ENCODE data around the gene KLHL4. TPM values are rescaled to one million over a fixed set of nuclear protein-coding genes. Genes with fewer than 3 reads are reported as not detected.

KLHL4 gene
- total RNA-seq, 1 donor = 0.86 TPM

DNA sequence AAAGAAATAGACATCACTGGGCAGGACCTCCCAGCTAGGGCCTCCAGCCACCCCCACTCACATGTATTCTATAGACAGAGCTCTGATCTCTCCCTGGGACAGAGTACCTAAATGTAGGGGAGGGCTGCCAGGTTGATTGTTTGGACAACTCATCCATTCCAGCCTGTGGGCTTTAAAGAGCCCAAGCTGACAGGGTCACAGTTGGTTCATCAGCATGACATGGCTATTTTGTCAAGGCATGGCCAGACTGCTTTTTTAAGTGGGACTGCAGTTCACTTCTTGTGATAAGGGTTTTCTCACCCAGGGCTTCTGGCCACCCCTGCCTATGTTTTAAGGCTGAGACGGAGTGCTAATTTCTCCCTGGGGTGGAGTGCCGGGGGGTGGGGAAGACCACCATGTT is 63.3 kb downstream of the KLHL4 start:
- TF ChIP-seq, protein P1, sequence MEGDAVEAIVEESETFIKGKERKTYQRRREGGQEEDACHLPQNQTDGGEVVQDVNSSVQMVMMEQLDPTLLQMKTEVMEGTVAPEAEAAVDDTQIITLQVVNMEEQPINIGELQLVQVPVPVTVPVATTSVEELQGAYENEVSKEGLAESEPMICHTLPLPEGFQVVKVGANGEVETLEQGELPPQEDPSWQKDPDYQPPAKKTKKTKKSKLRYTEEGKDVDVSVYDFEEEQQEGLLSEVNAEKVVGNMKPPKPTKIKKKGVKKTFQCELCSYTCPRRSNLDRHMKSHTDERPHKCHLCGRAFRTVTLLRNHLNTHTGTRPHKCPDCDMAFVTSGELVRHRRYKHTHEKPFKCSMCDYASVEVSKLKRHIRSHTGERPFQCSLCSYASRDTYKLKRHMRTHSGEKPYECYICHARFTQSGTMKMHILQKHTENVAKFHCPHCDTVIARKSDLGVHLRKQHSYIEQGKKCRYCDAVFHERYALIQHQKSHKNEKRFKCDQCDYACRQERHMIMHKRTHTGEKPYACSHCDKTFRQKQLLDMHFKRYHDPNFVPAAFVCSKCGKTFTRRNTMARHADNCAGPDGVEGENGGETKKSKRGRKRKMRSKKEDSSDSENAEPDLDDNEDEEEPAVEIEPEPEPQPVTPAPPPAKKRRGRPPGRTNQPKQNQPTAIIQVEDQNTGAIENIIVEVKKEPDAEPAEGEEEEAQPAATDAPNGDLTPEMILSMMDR (IDR thresholded peaks at IDR 0.05; ENCODE audit: insufficient read depth, low read depth, low read length) = no peak
- H3K4me3 ChIP-seq (ENCODE audit: low read depth, low read length) = no peak overlapping the region

DNA sequence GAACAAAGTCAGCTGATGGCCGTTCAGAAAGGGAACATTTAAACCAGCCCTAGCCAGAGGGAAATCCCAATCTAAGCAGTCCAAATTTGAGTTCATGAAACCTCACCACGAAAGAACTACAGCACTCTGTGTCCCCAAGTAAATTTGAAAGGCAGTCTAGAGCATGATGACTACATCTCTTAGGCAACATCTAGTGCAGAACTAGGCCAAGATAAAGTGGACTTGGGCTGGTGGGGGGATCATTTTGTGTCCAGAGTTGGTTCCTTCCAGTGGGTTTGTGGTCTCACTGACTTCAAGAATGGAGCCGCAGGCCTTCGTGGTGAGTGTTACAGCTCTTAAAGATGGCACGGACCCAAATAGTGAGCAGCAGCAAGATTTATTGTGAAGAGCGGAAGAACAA is 64.9 kb downstream of the KLHL4 start:
- H3K4me3 ChIP-seq (ENCODE audit: low read depth, low read length) = no peak overlapping the region
- DNase-seq (ENCODE audit: low read depth) = no peak
- TF ChIP-seq, protein P1 (IDR thresholded peaks at IDR 0.05; ENCODE audit: insufficient read depth, low read depth, low read length) = no peak

More for the DNA sequence above, 63.3 kb downstream of the KLHL4 start:
- DNase-seq (ENCODE audit: low read depth) = no peak

DNA sequence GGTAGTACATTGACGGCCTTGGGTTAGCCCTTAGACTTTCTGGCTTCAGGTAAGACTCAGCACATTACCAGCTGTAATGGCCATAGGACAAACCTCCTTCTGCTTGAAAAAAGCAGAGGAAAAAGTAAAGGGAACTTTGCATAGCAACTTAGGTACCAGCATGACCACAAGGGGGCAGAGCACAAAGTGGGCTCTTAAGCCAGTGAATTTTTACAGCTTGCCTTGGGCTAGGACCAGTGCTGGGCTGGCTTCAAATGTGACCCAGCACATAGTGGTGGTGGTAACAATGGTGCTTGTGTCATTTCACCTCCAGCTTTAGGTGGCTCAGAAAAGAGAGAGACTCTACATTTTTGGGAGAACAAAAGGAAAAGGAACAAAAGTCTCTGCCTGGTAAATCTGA is 66.1 kb downstream of the KLHL4 start:
- H3K4me3 ChIP-seq (ENCODE audit: low read depth, low read length) = no peak overlapping the region
- peak; percentile 20 for DNase-seq (ENCODE audit: low read depth)
- TF ChIP-seq, protein P1 (IDR thresholded peaks at IDR 0.05; ENCODE audit: insufficient read depth, low read depth, low read length) = peak; percentile 38

DNA sequence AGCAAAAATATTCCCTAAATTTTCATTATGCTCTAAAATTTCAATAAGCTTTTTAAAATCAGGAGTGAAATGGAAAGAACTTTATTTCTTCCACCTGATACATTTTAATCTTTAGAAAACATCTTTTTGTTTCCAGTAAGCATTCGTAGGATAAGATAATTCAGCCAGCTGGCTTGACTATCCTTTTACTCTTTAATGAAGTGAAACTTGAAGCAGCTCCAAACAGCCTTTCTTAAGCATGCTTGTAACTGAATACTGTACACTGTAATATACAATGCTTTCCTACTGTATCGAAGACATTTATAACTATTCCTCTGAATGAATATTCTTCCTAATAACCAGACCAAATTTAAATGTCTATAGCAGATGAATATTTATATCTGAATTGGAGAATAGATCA is 98.8 kb downstream of the KLHL4 start:
- H3K4me3 ChIP-seq (ENCODE audit: low read depth, low read length) = no peak overlapping the region
- TF ChIP-seq, protein P1 (IDR thresholded peaks at IDR 0.05; ENCODE audit: insufficient read depth, low read depth, low read length) = no peak
- no peak for DNase-seq (ENCODE audit: low read depth)

DNA sequence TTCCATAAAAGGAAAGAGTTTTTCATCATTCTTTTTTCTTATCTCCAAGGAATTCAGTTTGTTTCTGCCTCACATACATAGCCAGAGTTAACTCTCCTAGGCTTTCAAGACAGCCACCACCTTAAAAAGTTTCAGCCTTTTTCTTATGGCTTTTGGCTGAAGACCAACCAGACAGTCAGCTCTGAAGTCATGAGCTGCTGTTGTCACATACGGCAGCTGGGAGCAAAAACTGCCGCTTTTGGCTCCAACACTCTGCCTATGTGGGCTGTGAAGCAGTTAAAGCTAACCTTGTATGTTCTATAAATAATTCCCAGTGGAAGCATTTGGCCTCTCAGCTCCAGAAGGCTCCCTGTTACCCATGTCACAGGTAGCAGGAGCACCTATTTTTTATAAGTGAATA is 104.1 kb downstream of the KLHL4 start:
- no peak overlapping the region for H3K4me3 ChIP-seq (ENCODE audit: low read depth, low read length)
- TF ChIP-seq, protein P1 (IDR thresholded peaks at IDR 0.05; ENCODE audit: insufficient read depth, low read depth, low read length) = no peak
- DNase-seq (ENCODE audit: low read depth) = peak; percentile 23

DNA sequence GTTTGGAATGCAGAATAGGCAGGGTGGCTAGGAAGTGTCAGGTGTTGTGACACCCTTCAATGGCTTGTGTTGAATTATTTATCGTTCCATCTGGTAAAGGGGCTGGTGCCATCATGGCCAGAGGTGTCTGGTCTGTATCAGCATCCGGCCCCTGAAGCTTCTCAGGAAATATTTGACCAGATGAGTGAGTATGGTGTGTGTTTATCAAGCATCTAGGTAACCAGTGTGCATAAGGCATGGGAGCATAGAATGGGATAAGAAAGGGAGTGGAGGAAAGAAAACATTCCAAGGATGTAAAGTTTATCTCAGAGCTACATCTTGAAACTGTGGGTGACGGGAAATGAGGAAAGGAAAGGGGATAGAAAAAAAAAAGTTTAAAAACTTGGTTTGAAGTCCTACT is 109.4 kb downstream of the KLHL4 start:
- no peak overlapping the region for H3K4me3 ChIP-seq (ENCODE audit: low read depth, low read length)
- DNase-seq (ENCODE audit: low read depth) = no peak
- TF ChIP-seq, protein P1 (IDR thresholded peaks at IDR 0.05; ENCODE audit: insufficient read depth, low read depth, low read length) = no peak

DNA sequence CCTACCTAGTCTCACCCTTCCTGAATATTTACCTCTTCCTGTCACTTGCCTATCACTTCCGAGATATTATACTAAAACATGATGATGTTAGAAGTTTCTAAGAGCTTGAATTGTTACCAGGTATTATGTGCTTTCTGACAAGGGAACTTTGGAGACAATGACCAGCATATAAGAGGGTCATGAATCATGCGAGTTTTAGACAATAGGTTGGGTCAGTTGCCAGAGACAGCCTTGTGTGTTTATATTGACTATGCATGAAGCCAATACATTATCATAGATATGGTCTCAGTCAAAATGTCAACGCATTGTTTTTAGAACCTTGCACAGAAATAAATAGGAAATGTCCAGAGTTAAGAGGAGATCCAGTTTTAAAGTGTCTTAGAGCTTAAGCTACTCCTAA is 116.8 kb downstream of the KLHL4 start:
- no peak for DNase-seq (ENCODE audit: low read depth)
- TF ChIP-seq, protein P1 (IDR thresholded peaks at IDR 0.05; ENCODE audit: insufficient read depth, low read depth, low read length) = no peak
- H3K4me3 ChIP-seq (ENCODE audit: low read depth, low read length) = no peak overlapping the region

All from fibroblast of villous mesenchyme (primary cell).